SK-N-MC (cell line): Measurements from ENCODE around the gene CASP2.

Experiments used
- EZH2 ChIP-seq: fragments of 200-600 bp; sonication (generic); IDR thresholded peaks from one replicate; pipeline ENCODE4 v1.6.1; 2017; ENCODE audit warnings: antibody characterized with exemption
- FOXP2 ChIP-seq: optimal IDR thresholded peaks from 2 replicates; pipeline ENCODE3; 2011; ENCODE audit warnings: mild to moderate bottlenecking, moderate library complexity; ENCODE audit not compliant: insufficient read depth; ENCODE audit errors: extremely low read length, control extremely low read depth
- POLR2AphosphoS5 ChIP-seq: IDR thresholded peaks from 2 replicates; pipeline ENCODE4 v1.6.1; 2012; ENCODE audit warnings: mild to moderate bottlenecking, low read depth, low read length, borderline replicate concordance

- no peak for TF ChIP-seq POLR2AphosphoS5
- TF ChIP-seq EZH2, result no peak
- TF ChIP-seq FOXP2, result no peak
These were observed 27.6 kb downstream of the CASP2 start, which contains the start of gene CLCN1 for GRCh38 chr7:143315776-143316175.
